Superior temporal gyrus (tissue), 1 donor: ENCODE measurements around the gene GNPTG.

ENCODE experiments used
- DNase-seq: peaks from one replicate; pipeline ENCODE4 v3.0.0-alpha.2; 2016; ENCODE audit errors: extremely low spot score

GNPTG gene

GRCh38 chr16:1333854-1334700 is 17.7 kb upstream of the GNPTG start:
- DNase-seq: no peak

GRCh38 chr16:1334739-1335138 is 17.0 kb upstream of the GNPTG start:
- DNase-seq: no peak

GRCh38 chr16:1335211-1335971 is 16.3 kb upstream of the GNPTG start:
- DNase-seq: peak; percentile 18

GRCh38 chr16:1335996-1336395 is 15.7 kb upstream of the GNPTG start:
- DNase-seq: peak; percentile 12

DNA sequence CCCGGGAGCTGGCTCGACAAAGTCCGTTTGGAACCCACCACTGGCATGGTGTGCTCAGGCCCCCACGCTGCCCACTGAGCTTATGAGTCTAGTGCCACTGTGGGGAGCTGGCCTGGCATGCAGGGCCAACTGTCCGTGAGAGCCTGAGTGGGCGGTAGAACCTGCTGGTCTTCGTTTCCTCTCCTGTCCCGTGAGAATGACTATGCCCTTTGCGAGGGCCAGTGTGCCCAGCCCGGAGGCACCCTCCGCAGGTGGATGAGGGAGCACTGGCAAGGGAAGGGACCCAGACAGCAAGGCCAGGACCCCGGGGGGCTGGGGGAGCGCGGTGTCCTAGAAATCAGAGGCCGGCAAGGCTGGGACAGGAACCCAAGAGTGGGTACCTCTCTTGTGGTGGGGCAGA is 15.1 kb upstream of the GNPTG start:
- DNase-seq: no peak

GRCh38 chr16:1337486-1337885 is 14.2 kb upstream of the GNPTG start:
- no peak for DNase-seq

DNA sequence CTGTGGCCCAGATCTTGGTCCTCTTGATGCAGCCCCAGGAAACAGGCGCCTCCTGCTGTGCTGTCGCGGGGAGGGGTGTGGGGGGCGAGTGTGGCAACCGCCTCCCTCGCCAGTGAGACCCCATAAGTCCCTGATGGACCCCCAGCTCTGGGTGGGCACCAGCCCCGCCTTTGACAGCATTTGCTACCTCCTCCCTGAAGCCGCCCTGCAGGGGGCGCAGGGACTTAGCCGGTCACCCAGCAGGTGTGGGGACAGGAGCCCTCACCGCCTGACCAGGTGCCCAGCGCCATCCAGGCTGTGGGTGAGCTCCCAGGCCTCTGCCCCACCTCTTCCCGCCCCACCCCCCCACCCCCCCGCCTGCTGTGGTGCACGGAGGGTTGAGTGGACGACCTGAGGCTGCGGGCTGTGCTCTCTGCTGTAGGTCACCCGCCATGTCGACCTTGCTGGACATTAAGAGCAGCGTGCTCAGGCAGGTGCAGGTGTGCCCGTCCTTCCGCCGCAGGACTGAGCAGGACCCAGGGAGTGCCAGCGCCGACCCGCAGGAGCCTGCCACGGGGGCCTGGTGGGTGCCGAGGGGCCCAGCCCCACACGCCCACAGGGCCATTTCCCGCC is 13.5 kb upstream of the GNPTG start:
- DNase-seq: no peak

DNA sequence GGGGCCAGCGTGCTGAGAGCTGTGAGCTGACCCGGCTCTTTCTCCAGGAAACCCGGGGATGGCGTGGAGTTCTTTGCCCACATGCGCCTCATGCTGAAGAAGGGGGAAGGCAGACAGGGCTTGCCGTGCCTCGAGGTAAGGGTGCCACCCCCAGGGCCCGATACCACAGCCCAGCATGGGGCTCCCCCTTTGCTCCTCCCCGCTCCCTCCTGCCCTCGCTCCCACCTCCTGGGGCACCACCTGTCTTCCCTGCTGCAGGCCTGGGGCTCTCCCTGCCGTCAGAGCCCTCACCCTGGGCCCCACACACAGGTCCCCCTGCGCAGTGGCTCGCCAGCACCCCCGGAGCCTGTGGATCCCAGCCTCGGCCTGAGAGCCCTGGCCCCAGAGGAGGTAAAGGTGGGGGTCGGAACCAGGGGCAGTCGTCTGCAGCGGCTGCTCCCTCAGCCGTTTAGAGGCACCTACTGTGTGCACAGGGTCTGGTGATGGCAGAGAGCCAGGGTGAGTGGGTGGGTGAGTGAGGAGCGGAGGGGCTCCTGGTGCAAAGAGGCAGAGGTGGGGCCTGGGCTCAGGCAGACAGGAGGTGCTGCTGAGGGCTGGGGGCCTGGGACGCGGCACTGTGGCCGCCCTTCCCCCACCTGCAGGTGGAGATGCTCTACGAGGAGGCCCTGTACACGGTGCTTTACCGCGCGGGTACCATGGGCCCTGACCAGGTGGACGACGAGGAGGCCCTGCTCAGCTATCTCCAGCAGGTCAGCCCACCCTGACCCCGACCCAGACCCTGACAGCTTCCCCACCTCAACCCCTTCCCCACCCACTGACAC is 12.7 kb upstream of the GNPTG start:
- DNase-seq: no peak

GRCh38 chr16:1340730-1341494 is 10.8 kb upstream of the GNPTG start:
- no peak for DNase-seq

DNA sequence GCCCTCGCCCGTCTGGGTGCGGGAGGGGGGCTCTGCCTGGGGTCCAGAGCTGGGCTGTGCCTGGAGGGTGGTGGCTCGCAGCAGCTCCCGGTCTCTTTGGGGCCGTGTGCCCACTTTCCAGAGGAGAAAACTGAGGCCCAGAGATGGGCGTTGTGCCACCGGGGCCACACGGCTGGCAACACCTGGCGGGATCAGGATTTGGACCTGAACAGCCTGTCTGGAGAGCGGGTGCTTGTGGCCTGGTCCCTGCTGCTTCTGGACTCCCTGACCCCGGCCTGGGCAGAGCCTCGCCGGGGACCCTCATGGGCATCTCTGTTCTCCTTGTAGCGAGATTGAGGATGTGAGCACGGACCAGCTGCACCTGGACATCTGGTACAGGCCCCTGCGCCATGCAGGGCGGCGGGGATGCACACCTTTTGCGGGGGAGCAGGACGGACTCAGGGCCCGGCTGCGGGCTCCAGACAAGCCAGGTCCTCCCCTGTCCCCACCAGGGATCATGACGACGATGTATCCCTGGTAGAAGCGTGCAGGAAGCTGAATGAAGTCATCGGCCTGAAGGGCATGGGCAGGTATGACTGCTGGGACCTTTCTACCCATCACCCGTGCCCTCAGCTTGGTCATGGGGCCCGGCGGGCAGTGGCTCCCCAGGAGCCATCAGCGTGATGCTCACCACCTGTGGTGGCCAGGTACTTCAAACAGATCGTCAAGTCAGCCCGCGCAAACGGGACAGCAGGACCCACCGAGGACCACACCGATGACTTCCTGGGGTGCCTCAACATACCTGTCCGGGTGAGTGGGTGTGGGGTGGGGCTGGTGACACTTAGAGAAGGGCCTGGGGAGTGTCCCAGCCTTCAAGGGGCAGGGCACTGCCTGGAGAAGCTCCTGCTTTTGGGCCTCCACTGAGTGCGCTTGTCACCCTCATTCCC is 10.0 kb upstream of the GNPTG start:
- DNase-seq: no peak

DNA sequence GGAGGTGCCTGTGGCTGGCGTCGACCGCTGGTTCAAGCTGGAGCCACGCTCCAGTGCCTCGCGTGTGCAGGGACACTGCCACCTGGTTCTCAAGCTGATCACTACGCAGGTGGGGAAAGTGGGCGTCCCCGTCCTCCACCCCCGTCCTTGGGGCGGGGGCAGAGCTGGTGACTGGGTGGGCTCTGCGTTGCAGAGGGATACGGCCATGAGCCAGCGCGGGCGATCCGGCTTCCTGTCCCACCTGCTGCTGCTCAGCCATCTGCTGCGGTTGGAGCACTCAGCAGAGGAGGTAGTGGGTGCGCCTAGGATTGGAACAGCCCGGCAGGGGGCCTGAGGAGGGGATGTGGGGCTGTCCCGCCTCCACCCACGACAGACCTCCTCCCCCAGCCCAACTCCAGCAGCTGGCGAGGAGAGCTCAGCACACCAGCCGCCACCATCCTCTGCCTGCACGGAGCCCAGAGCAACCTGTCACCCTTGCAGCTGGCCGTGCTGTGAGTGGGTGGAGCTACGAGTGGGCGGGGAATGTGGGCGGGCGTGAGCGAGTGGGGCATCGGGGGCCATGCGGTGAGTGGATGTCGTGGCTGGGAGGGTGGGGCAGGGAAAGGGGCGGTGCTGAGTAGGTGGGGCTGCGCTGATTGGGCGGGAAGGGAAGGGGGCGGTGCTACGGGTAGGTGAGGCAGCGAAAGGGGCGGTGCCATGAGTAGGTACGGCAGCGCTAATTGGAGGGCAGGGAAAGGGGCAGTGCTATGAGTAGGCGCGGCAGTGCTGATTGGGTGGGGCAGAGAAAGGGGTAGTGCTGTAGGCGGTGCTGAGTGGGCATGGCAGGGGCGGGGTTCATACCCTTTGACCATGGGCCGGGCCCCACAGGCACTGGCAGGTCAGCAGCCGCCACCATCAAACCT is 9.0 kb upstream of the GNPTG start:
- DNase-seq: peak; percentile 74

DNA sequence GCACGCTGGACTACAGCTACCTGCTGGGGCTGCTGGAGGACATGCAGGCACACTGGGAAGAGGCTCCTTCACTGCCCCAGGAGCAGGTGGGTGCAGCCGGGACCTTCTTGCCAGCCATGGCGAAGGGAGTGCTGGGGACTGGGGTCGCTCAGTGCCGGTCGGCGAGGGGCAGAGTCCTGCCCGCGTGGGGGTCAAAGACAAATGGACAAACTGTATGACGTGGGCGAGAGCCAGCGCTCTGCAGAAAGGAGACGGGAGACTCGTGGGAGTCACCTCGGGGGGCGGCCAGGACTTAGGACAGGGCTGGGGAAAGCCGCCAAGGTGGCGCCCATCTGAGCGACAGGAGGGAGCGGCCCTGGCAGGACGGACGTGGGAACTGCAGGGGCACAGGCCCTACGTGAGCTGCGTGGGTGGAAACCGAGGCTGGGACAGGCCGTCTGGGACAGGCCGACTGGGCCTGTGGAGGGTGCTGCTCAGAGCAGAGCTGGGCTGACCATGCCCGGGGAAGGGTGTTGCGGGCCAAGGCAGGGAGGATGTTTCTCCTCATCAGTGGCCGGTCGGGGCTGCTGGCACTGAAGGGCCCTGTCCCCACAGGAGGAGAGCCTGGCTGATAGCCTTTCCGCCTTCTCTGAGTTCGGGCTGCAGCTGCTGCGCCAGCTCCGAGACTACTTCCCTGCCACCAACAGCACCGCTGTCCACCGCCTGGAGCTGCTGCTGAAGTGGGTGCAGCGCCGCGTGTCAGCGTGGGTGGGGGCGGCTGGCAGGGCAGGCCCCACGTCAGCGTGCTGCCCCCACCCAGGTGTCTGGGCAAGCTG is 8.1 kb upstream of the GNPTG start:
- no peak for DNase-seq

- DNase-seq: no peak
These were observed 7.2 kb upstream of the GNPTG start for GRCh38 chr16:1344499-1344898.

DNA sequence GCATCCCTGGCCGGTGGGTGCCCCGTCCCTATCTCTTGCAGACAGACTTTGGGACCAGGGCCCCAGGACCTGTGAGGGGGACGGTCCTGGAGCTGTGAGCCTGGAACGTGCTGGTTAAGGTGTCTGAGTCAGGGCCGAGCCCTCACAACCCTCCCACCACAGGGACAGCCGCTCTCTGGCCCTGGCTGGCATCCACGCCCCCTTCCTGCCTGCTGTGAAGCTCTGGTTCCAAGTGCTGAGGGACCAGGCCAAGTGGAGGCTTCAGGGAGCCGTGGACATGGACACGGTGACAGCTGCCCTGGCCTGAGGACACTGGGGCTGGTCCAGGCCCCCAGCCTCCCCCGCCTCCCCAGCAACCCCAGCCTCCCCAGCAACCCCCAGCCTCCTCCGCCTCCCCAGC is 6.6 kb upstream of the GNPTG start:
- no peak for DNase-seq

DNA sequence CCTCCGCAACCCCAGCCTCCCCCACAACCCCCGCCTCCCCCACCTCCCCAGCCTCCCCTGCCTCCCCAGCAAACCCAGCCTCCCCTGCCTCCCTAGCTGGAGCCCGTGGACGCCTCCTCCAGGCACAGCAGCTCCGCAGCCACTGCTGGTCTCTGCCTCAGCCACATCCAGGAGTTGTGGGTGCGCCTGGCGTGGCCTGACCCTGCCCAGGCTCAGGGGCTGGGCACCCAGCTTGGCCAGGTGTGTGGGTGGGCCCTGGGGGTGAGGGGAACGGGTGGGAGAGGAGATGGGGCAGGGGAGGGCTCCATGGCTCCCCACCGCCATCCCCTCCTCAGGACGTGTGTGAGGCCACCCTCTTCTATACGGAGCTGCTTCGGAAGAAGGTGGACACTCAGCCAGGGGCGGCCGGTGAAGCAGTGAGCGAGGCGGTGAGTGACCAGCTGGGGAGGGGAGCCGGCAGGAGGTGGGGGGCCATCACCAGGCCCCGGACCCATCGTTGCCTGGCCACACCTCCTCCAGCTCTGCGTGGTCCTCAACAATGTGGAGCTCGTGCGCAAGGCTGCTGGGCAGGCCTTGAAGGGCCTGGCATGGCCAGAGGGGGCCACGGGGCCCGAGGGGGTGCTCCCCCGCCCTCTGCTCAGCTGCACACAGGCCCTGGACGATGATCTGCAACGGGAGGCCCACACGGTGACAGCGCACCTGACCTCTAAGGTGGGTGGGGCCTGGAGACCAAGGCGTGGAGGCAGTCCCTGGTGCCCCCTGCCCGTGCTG is 5.9 kb upstream of the GNPTG start:
- DNase-seq: no peak

DNA sequence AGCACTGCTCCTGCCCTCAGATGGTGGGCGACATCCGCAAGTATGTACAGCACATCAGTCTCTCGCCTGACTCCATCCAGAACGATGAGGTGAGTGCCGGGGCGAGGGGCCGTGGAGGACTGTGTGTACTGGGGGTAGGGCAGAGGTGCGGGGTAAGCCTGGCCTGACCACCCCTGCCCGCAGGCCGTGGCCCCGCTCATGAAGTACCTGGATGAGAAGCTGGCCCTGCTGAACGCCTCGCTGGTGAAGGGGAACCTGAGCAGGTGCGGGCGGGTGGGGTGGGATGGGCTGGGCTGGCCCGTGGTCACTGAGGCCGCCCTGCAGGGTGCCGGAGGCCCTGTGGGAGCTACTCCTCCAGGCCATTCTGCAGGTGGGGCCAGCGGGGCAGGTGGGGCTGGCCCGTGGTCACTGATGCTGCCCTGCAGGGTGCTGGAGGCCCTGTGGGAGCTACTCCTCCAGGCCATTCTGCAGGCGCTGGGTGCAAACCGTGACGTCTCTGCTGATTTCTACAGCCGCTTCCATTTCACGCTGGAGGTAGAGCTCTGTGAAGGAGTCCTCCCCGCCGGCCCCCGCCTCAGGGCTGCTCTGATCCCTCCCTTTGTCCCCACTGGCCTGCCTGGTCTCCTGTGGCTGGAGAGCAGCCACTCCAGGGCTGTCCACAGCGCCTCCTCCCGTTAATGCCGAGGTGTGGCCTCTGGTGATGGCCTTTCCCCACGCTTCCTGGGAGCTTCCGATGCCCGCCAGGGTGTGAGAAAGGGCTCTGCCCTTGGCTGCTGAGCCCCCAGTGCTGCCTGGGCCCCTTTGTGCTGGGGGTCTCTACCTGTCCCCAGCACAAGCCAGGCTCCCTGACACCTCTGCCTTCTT is 5.1 kb upstream of the GNPTG start:
- no peak for DNase-seq
